GM12875 (cell line): Measurements from ENCODE around the gene ERCC8.

Source experiments
- H3K4me3 ChIP-seq: one replicate; pipeline ENCODE4 v1.5.1; 2011; ENCODE audit warnings: low read depth, low read length, control low read depth
- TF ChIP-seq, protein P1 (sequence below): IDR thresholded peaks from 2 replicates; pipeline ENCODE4 v1.5.1; 2011; ENCODE audit warnings: low read depth, mild to moderate bottlenecking, control low read depth, inconsistent platforms, low read length, moderate library complexity, borderline replicate concordance; ENCODE audit not compliant: insufficient read depth

ERCC8 gene

GRCh38 chr5:60827201-60827600 is 117.7 kb downstream of the ERCC8 start:
- TF ChIP-seq, protein P1, sequence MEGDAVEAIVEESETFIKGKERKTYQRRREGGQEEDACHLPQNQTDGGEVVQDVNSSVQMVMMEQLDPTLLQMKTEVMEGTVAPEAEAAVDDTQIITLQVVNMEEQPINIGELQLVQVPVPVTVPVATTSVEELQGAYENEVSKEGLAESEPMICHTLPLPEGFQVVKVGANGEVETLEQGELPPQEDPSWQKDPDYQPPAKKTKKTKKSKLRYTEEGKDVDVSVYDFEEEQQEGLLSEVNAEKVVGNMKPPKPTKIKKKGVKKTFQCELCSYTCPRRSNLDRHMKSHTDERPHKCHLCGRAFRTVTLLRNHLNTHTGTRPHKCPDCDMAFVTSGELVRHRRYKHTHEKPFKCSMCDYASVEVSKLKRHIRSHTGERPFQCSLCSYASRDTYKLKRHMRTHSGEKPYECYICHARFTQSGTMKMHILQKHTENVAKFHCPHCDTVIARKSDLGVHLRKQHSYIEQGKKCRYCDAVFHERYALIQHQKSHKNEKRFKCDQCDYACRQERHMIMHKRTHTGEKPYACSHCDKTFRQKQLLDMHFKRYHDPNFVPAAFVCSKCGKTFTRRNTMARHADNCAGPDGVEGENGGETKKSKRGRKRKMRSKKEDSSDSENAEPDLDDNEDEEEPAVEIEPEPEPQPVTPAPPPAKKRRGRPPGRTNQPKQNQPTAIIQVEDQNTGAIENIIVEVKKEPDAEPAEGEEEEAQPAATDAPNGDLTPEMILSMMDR = no peak
- no peak overlapping the region for H3K4me3 ChIP-seq

GRCh38 chr5:60826653-60827052 is 118.2 kb downstream of the ERCC8 start:
- H3K4me3 ChIP-seq = no peak overlapping the region
- TF ChIP-seq, protein P1 = no peak
